ENCODE data around the gene PDLIM7.

- TF ChIP-seq CTCF (IDR thresholded peaks at IDR 0.05) (no peak), POLR2A (IDR thresholded peaks at IDR 0.05) (no peak), POLR2AphosphoS5 (IDR thresholded peaks at IDR 0.05) (no peak)
Measured at GRCh38 chr5:177511181-177511580, 13.8 kb upstream of the PDLIM7 start.
